Liver (tissue), 3 donors: ENCODE data around the gene CACNA1B.

Experiments
- CTCF ChIP-seq: fragments of 150-350 bp; IDR thresholded peaks from 2 replicates; pipeline ENCODE4 v1.5.1; 2017; ENCODE audit warnings: improper control_type of control experiment, low read depth, low read length; ENCODE audit not compliant: missing input control
- FOXA1 ChIP-seq: IDR thresholded peaks from 2 replicates; pipeline ENCODE4 v1.6.1; 2016; ENCODE audit warnings: antibody characterized with exemption
- GABPA ChIP-seq, 2 donors: IDR thresholded peaks in 1 of 2; conservative IDR thresholded peaks in 1 of 2; 2 replicates each; pipeline ENCODE4 v1.6.1; 2016; ENCODE audit warnings: antibody characterized with exemption in 2 of 2, mild to moderate bottlenecking in 1 of 2, moderate library complexity in 1 of 2
- JUND ChIP-seq, 2 donors: IDR thresholded peaks; 2 replicates each; pipeline ENCODE4 v1.6.1; 2016; ENCODE audit warnings: antibody characterized with exemption in 2 of 2
- MAX ChIP-seq: IDR thresholded peaks from 2 replicates; pipeline ENCODE4 v1.6.1; 2016; ENCODE audit warnings: antibody characterized with exemption
- NR2F2 ChIP-seq: IDR thresholded peaks from 2 replicates; pipeline ENCODE4 v1.6.1; 2016; ENCODE audit warnings: antibody characterized with exemption
- RAD21 ChIP-seq, 2 donors: IDR thresholded peaks; 2 replicates each; pipeline ENCODE4 v1.6.1; 2016; ENCODE audit warnings: antibody characterized with exemption in 2 of 2, mild to moderate bottlenecking in 2 of 2
- REST ChIP-seq: IDR thresholded peaks from 2 replicates; pipeline ENCODE4 v1.6.1; 2016; ENCODE audit warnings: antibody characterized with exemption, mild to moderate bottlenecking
- RXRA ChIP-seq, 2 donors: IDR thresholded peaks; 2 replicates each; pipeline ENCODE4 v1.6.1; 2017 to 2018; ENCODE audit warnings: antibody characterized with exemption in 2 of 2, mild to moderate bottlenecking in 1 of 2
- TAF1 ChIP-seq: conservative IDR thresholded peaks from 2 replicates; pipeline ENCODE4 v1.6.1; 2016; ENCODE audit warnings: antibody characterized with exemption, mild to moderate bottlenecking
- YY1 ChIP-seq: IDR thresholded peaks from 2 replicates; pipeline ENCODE4 v1.6.1; 2016; ENCODE audit warnings: antibody characterized with exemption, mild to moderate bottlenecking
- ZBTB33 ChIP-seq: IDR thresholded peaks from 2 replicates; pipeline ENCODE4 v1.6.1; 2016; ENCODE audit warnings: antibody characterized with exemption
- donor health status: healthy.
- donor health status: healthy.

GRCh38 chr9:138037140-138037539, 159.6 kb downstream of the CACNA1B start:
- TF ChIP-seq NR2F2: no peak
- TF ChIP-seq CTCF: no peak
- TF ChIP-seq TAF1: no peak
- no peak for TF ChIP-seq FOXA1
- no peak for TF ChIP-seq REST
- TF ChIP-seq MAX: no peak
- TF ChIP-seq GABPA (IDR thresholded peaks at IDR 0.05 in 1 of 2, conservative IDR thresholded peaks at IDR 0.05 in 1 of 2): no peak
- TF ChIP-seq ZBTB33: no peak
- TF ChIP-seq RAD21 (IDR thresholded peaks at IDR 0.05): no peak
- TF ChIP-seq YY1: no peak
- no peak for TF ChIP-seq JUND (IDR thresholded peaks at IDR 0.05)
- TF ChIP-seq RXRA (IDR thresholded peaks at IDR 0.05): no peak
